Ureter (tissue), 1 donor: ENCODE measurements around the gene MARCHF10. TPM values are rescaled to one million over a fixed set of nuclear protein-coding genes. Genes with fewer than 3 reads are reported as not detected.
"Not testable (repeated sequence)": the region's sequence is repeated elsewhere in the genome, so short reads cannot be mapped to it uniquely, and the experiment has no call there.

Source experiments
- DNase-seq: peaks from one replicate; pipeline ENCODE4 v3.0.0-alpha.2; 2020; ENCODE audit warnings: low spot score
- total RNA-seq: library from RNA; stranded (reverse); gene quantifications from one replicate; pipeline ENCODE4 v1.2.4, GENCODE V29; 2023
- donor health status: DM: yes; HTN: yes; CAD: no.

MARCHF10 gene
- total RNA-seq, 1 donor from 2014 or later, result 0.60 TPM

GRCh38 chr17:62696726-62697490 lies 111.2 kb downstream of the MARCHF10 start:
- DNase-seq, result no peak

GRCh38 chr17:62696256-62696655 lies 111.9 kb downstream of the MARCHF10 start:
- no peak for DNase-seq

- not testable (repeated sequence) for DNase-seq
These were observed 112.9 kb downstream of the MARCHF10 start for GRCh38 chr17:62695093-62695738.

- no peak for DNase-seq
These were observed 114.3 kb downstream of the MARCHF10 start for GRCh38 chr17:62693616-62694409.

- no peak for DNase-seq
These were observed 115.2 kb downstream of the MARCHF10 start for GRCh38 chr17:62692721-62693431.

- no peak for DNase-seq
These were observed 115.9 kb downstream of the MARCHF10 start for GRCh38 chr17:62692159-62692651.

GRCh38 chr17:62691589-62691915 lies 116.6 kb downstream of the MARCHF10 start:
- not testable (repeated sequence) for DNase-seq

- no peak for DNase-seq
These were observed 117.8 kb downstream of the MARCHF10 start for GRCh38 chr17:62690168-62690897.

- no peak for DNase-seq
These were observed 118.5 kb downstream of the MARCHF10 start for GRCh38 chr17:62689441-62690167.

GRCh38 chr17:62688398-62689160 lies 119.5 kb downstream of the MARCHF10 start:
- DNase-seq, result no peak

GRCh38 chr17:62687997-62688396 lies 120.1 kb downstream of the MARCHF10 start:
- no peak for DNase-seq

GRCh38 chr17:62684179-62684578 lies 123.9 kb downstream of the MARCHF10 start:
- DNase-seq, result no peak

GRCh38 chr17:62681939-62682381 lies 126.2 kb downstream of the MARCHF10 start:
- DNase-seq, result no peak

- DNase-seq, result no peak
These were observed 126.8 kb downstream of the MARCHF10 start for GRCh38 chr17:62681061-62681938.

GRCh38 chr17:62680541-62681052 lies 127.5 kb downstream of the MARCHF10 start:
- DNase-seq, result no peak

- no peak for DNase-seq
These were observed 128.2 kb downstream of the MARCHF10 start for GRCh38 chr17:62679866-62680377.

GRCh38 chr17:62678214-62678919 lies 129.7 kb downstream of the MARCHF10 start:
- no peak for DNase-seq
